ENCODE measurements around the gene PPP3R2. TPM values are rescaled to one million over a fixed set of nuclear protein-coding genes. Genes with fewer than 3 reads are reported as not detected.

Gene PPP3R2
- total RNA-seq, 3 donors from 2014 or later, result not detected

GRCh38 chr9:101634741-101635409 is 40.1 kb upstream of the PPP3R2 start:
- Histone ChIP-seq H3K4me3 (no peak overlapping the region), H3K4me1 (ENCODE audit: low read depth) (peaks cover 7% of the 10 kb centered on the region), H3K36me3 (ENCODE audit: low read depth) (no peaks in the 10 kb centered on the region), H3K9me3 (no peaks in the 10 kb centered on the region)
- peak; percentile 77 for ATAC-seq
- no peak for TF ChIP-seq CTCF (IDR thresholded peaks at IDR 0.05)
- DNase-seq, result peak in 1 of 3 donors; percentile 8
- intact Hi-C loops (cut with DNase I, micrococcal nuclease), result no loop called here

DNA sequence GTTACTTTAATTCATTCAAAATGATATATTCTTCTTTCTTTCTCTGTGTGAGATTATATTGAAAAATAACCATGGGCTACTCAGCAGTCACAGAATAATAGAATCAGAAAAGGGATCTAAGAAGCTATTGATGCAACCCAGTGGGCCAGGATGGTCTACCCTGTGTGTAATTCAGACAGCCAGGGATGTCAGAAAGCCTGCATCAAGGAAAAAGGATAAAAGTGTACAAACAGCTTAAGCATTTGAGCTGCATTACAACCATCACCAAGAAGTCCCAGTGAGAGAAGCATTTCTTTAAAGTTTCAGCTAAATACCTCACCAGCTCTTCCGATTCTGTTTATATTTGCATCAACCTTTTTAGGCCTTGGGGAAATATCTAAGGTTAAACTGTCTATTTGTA is 37.8 kb upstream of the PPP3R2 start:
- TF ChIP-seq CTCF (IDR thresholded peaks at IDR 0.05), result no peak
- intact Hi-C loops (cut with DNase I, micrococcal nuclease), result no loop called here
- H3K4me3 ChIP-seq, result no peak overlapping the region
- no peaks in the 10 kb centered on the region for H3K9me3 ChIP-seq
- DNase-seq (no peak), ATAC-seq (no peak)
- H3K36me3 ChIP-seq (ENCODE audit: low read depth), result no peaks in the 10 kb centered on the region
- no peaks in the 10 kb centered on the region for H3K4me1 ChIP-seq (ENCODE audit: low read depth)

- H3K36me3 ChIP-seq (ENCODE audit: low read depth), result no peaks in the 10 kb centered on the region
- H3K4me1 ChIP-seq (ENCODE audit: low read depth), result no peaks in the 10 kb centered on the region
- no peaks in the 10 kb centered on the region for H3K9me3 ChIP-seq
- H3K4me3 ChIP-seq, result no peak overlapping the region
- ATAC-seq (no peak), DNase-seq (no peak)
- intact Hi-C loops (cut with DNase I, micrococcal nuclease), result no loop called here
- TF ChIP-seq CTCF (IDR thresholded peaks at IDR 0.05), result no peak
Observed at GRCh38 chr9:101631892-101632291, 37.1 kb upstream of the PPP3R2 start.

DNA sequence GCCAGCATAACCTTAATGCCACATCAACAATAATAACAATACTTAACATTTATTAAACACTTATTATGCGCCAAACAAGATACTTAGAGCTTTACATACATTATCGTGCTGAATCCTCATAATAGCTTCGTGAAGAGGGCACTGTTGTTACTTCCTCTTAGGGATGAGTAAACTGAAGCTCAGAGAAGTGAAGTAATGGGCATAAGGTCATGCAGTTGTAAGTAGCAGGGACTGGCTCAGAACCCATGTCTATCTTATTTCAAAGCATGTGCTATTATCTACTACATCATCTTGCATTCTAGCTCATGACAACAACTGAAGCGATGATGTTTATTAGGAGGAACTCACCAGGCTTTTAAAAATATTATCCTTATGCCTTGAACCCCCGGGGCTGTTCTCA is 34.9 kb upstream of the PPP3R2 start:
- no peaks in the 10 kb centered on the region for H3K9me3 ChIP-seq
- no peaks in the 10 kb centered on the region for H3K4me1 ChIP-seq (ENCODE audit: low read depth)
- ATAC-seq (no peak), DNase-seq (no peak)
- H3K36me3 ChIP-seq (ENCODE audit: low read depth), result no peaks in the 10 kb centered on the region
- intact Hi-C loops (cut with DNase I, micrococcal nuclease), result no loop called here
- H3K4me3 ChIP-seq, result no peak overlapping the region
- TF ChIP-seq CTCF (IDR thresholded peaks at IDR 0.05), result no peak

GRCh38 chr9:101628173-101628572 is 33.4 kb upstream of the PPP3R2 start:
- ATAC-seq (no peak), DNase-seq (no peak)
- Histone ChIP-seq H3K36me3 (ENCODE audit: low read depth) (no peaks in the 10 kb centered on the region), H3K9me3 (no peaks in the 10 kb centered on the region), H3K4me1 (ENCODE audit: low read depth) (no peaks in the 10 kb centered on the region), H3K4me3 (no peak overlapping the region)
- intact Hi-C loops (cut with DNase I, micrococcal nuclease), result no loop called here
- TF ChIP-seq CTCF (IDR thresholded peaks at IDR 0.05), result no peak

- ATAC-seq, result no peak
- intact Hi-C loops (cut with DNase I, micrococcal nuclease), result no loop called here
Observed at GRCh38 chr9:101626295-101626694, 31.5 kb upstream of the PPP3R2 start.

More at GRCh38 chr9:101626295-101626694, 31.5 kb upstream of the PPP3R2 start:
- Histone ChIP-seq H3K4me1 (ENCODE audit: low read depth) (no peaks in the 10 kb centered on the region), H3K9me3 (no peaks in the 10 kb centered on the region), H3K4me3 (no peak overlapping the region), H3K36me3 (ENCODE audit: low read depth) (no peaks in the 10 kb centered on the region)
- DNase-seq, result no peak
- TF ChIP-seq CTCF (IDR thresholded peaks at IDR 0.05), result no peak

All from mucosa of descending colon (tissue), 3 donors.